HEK293T (cell line): Measurements from ENCODE around the gene LGALS1.

ENCODE experiments used
- ARNT ChIP-seq: fragments of 450-650 bp; IDR thresholded peaks from 2 replicates; pipeline ENCODE4 v1.6.1; 2017; ENCODE audit warnings: mild to moderate bottlenecking
- BHLHE40 ChIP-seq: fragments of 450-650 bp; IDR thresholded peaks from 2 replicates; pipeline ENCODE4 v1.6.1; 2016; ENCODE audit warnings: mild to moderate bottlenecking, moderate library complexity, borderline replicate concordance
- ELF4 ChIP-seq: fragments of 450-650 bp; IDR thresholded peaks from 2 replicates; pipeline ENCODE4 v1.6.1; 2017; ENCODE audit warnings: antibody characterized with exemption
- FOXA1 ChIP-seq: fragments of 450-650 bp; IDR thresholded peaks from 2 replicates; pipeline ENCODE4 v1.6.1; 2016; ENCODE audit warnings: mild to moderate bottlenecking
- FOXK2 ChIP-seq: fragments of 450-650 bp; IDR thresholded peaks from 2 replicates; pipeline ENCODE4 v1.6.1; 2016; ENCODE audit warnings: mild to moderate bottlenecking
- FOXM1 ChIP-seq: fragments of 450-650 bp; IDR thresholded peaks from 2 replicates; pipeline ENCODE4 v1.6.1; 2017; ENCODE audit warnings: mild to moderate bottlenecking, borderline replicate concordance
- L3MBTL2 ChIP-seq: fragments of 450-650 bp; conservative IDR thresholded peaks from 2 replicates; pipeline ENCODE4 v1.6.1; 2016; ENCODE audit warnings: mild to moderate bottlenecking
- SP1 ChIP-seq: fragments of 450-650 bp; IDR thresholded peaks from 2 replicates; pipeline ENCODE4 v1.6.1; 2017
- SUZ12 ChIP-seq: fragments of 450-650 bp; IDR thresholded peaks from 2 replicates; pipeline ENCODE4 v1.6.1; 2016; ENCODE audit warnings: mild to moderate bottlenecking
- TARDBP ChIP-seq: fragments of 450-650 bp; IDR thresholded peaks from 2 replicates; pipeline ENCODE4 v1.6.1; 2016
- ZNF384 ChIP-seq: fragments of 450-650 bp; IDR thresholded peaks from 2 replicates; pipeline ENCODE4 v1.6.1; 2016
- TF ChIP-seq, protein P1 (sequence below): fragments of 450-650 bp; IDR thresholded peaks from 2 replicates; pipeline ENCODE4 v1.6.1; 2016

DNA sequence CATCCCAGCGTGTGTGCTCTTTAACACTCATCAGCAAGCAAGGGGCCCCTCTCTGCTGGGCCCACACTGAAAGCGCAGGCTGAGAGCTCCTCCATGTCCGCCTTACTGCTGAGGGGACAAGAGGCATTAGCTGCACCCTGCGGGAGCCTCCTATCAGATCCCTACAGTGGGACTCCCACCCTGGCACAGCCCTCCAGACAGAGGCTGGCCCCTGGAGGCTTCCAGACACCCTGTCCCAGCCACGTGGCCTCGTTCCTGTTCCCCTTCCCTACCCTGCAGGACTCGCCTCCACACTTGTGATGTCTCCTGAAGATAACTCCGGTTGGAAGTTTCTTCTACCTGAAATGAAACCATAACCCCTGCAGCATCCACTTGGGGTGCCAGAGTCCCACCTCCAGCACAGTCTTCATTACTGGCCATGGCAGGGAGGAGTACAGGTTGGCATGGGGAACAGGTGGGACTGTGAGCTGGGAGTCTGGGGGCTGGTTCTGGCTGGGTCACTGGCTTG, 41.0 kb upstream of the LGALS1 start:
- TF ChIP-seq, protein P1, sequence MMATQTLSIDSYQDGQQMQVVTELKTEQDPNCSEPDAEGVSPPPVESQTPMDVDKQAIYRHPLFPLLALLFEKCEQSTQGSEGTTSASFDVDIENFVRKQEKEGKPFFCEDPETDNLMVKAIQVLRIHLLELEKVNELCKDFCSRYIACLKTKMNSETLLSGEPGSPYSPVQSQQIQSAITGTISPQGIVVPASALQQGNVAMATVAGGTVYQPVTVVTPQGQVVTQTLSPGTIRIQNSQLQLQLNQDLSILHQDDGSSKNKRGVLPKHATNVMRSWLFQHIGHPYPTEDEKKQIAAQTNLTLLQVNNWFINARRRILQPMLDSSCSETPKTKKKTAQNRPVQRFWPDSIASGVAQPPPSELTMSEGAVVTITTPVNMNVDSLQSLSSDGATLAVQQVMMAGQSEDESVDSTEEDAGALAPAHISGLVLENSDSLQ = no peak
- no peak for TF ChIP-seq SP1
- TF ChIP-seq ELF4 = no peak
- no peak for TF ChIP-seq FOXA1
- no peak for TF ChIP-seq TARDBP
- no peak for TF ChIP-seq ZNF384
- no peak for TF ChIP-seq ARNT
- TF ChIP-seq FOXK2 = no peak
- TF ChIP-seq FOXM1 = no peak
- no peak for TF ChIP-seq L3MBTL2
- no peak for TF ChIP-seq SUZ12
- no peak for TF ChIP-seq BHLHE40
